GM21447 (cell line): Measurements from ENCODE around the gene SBNO2.

Experiments used
- ATAC-seq: cut with Tn5 transposase; IDR thresholded peaks from one replicate; pipeline ENCODE4 v1.9.1; 2021; ENCODE audit not compliant: unreplicated experiment

SBNO2 gene

DNA sequence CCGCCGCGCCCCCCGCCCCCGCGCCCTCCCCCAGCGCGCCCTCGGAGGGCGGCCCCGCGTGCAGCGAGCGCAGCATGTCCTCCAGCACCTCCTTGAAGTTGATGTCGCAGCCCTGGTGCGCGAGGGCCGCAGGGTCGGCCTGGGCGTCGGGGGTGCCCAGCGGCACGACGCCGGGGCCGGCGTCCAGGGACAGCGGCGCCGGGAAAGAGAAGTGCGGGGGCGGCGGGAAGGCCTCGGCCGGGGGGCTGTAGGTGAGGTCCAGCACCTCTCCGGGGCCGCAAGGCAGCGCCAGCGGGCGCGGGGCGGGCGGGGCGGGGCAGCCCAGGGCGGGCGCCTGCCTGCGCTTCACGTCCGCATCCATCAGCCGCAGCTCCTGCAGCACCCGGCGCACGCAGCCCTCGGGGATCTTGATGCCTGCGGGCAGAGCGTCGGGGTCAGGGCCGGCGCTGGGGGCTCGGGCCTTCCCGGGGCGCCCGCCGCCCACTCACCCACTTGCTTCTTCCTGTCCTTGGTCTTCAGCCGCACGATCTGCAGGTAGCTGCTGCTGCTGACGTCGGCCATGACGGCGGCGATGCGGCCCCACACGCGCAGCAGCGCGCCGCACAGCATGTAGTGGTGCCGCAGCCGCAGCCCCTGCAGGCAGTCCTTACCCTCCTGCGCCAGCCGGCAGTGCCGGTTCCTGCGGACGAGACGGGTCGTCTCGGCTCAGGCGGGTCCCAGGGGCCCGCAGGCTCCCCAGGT, 65.6 kb downstream of the SBNO2 start:
- ATAC-seq, result no peak

DNA sequence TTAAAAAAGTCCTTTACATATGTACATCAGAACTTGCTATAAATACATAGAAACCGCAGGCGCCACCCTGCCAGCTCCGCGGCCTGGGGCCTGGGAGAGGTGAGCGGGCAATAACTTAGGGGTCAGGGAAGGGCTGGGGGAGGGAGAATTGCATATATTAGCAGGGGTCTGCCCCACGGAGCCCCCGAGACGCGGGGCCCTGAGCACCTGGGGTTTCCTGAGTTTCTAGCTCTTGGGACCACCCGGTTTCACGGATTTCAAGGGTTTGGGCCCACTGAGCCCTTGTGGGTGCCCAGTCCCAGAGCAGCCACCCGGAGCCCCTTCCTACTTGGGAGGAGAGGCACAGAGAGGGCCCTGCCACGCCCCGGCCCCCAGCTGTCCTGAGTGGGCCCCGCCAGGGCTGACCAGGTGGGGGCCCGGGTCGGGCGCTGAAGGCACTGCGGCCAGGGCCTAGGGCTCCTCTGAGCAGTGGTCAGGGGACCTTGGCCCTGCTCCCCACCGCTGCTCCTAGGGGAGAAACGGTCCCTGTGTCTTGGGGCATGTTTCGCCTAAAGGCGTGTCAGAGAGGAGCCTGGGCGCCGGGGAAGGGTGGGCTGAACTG, 66.3 kb downstream of the SBNO2 start:
- no peak for ATAC-seq

DNA sequence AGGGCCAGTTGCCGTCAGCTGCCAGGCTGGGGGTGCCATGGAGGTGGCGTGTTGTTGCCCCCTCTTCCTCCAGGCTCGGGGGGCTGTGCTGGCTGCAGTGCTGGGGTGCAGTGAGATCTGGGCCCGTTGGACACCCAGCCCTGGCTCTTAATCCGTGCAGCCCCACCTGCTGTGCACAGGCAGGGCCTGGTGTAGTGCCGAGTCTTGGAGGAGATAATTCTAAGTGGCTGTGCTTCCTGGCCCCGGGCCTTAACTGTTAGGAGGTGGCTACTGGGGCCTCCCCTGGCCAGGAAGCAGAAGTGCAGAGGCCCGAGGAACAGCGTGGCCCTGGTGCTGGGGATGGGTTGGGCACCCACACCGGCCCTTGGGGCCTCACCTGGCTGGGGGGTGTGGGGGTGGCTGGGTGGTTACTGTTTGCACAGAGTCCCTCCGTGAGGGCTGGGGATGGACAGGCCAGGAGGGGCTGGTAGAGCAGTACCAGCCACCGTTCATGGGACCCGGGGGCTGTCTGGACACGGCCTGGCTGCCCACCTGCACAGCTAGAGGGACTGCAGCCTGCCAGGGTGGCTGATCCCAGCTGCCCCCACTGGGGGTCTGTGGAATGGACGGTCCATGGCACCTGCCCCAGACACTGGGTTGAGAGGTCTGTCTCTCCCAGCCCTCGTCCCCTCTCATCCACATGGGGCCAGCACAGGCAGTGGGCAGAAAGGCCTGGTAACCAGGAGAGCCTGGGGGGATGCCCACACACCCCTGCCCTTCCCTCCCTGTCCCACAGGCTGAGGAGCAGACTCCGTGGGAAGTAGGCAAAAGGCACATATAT, 67.0 kb downstream of the SBNO2 start:
- ATAC-seq, result no peak

DNA sequence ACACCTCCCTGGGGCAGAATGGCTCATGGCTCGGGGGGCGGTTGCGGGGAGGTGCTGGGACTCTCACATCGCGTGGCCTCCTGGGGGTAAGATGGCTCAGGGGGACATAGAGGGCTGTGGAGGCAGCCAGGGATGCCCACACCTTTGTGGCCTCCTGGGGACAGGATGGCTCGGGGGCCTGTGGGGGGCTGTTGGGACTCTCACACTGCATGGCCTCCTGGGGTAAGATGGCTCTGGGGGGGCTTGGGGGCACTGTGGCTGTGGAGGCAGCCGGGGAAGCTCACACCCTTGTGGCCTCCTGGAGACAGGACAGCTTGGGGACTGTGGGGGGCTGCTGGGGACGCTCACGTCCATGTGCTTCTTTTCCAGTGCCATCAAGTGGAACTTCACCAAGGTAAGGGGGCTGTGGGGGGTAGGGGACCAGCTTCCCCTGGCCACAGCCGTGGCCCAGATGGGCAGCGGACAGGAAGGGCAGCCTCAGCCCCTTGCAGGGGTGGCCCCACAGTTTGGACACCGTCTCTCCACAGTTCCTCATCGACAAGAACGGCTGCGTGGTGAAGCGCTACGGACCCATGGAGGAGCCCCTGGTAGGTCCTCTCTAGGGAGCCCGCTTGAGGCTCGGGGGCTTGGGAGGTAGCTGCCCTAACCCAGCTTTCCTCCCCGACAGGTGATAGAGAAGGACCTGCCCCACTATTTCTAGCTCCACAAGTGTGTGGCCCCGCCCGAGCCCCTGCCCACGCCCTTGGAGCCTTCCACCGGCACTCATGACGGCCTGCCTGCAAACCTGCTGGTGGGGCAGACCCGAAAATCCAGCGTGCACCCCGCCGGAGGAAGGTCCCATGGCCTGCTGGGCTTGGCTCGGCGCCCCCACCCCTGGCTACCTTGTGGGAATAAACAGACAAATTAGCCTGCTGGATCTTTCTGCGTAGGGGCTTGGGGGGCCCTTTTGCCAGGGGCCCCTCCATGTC, 67.9 kb downstream of the SBNO2 start:
- ATAC-seq, result no peak

DNA sequence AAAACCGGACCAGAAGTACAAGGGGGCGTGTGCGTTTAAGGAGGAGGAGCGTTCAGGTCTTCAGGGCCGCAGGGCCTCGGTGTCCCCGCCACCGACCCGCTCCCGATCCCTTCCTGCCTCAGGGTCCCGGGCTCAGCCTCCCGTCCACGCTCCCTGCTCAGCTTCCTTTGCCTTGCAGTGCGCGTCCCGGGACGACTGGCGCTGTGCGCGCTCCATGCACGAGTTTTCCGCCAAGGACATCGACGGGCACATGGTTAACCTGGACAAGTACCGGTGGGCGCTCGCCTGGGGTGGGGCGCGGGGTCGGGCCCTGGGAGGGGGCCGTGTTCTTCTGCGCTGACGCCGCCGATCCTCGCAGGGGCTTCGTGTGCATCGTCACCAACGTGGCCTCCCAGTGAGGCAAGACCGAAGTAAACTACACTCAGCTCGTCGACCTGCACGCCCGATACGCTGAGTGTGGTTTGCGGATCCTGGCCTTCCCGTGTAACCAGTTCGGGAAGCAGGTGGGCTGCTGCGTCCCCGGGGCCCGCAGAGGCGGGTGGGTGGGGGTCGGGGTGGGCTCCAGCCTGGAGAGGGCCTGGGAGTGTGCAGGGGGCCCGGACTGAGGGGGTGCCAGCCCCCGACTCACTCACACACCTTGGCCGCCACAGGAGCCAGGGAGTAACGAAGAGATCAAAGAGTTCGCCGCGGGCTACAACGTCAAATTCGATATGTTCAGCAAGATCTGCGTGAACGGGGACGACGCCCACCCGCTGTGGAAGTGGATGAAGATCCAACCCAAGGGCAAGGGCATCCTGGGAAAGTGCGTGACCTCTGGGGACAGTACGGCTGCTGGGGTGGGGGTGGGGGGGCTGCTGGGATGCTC, 68.8 kb downstream of the SBNO2 start:
- ATAC-seq, result no peak

DNA sequence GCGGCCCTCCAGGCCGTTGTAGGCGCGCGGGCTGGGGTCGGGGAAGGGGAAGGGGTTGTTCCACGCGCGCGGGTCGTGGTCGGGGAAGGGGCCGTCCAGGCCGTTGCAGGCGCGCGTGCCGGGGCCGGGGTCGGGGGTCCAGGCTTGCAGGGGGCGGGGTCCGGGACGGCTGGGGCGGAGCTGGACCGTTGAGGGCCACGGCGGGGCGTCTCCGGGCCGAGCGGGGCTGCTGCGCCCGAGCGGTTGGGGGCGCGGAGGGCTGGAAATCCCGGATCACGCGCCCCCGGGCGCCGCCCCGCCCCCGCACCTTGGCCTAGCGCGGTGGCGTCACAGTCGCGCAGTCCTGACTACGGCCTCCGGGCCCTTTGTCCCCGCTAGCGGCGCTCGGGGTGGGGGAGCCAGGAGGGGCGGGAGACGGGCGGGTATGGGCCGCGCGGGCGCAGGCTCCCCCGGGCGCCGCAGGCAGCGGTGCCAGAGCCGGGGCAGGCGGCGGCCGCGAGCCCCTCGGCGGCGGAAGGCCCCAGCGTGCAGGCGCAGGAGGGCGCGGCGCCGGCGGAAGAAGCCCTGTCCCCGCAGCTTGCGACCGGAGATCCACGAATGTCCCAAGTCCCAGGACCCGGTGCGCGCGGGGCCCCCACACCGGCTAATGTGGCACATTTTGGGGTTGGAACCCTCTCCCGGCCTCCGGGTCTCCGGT, 69.6 kb downstream of the SBNO2 start:
- ATAC-seq, result no peak

DNA sequence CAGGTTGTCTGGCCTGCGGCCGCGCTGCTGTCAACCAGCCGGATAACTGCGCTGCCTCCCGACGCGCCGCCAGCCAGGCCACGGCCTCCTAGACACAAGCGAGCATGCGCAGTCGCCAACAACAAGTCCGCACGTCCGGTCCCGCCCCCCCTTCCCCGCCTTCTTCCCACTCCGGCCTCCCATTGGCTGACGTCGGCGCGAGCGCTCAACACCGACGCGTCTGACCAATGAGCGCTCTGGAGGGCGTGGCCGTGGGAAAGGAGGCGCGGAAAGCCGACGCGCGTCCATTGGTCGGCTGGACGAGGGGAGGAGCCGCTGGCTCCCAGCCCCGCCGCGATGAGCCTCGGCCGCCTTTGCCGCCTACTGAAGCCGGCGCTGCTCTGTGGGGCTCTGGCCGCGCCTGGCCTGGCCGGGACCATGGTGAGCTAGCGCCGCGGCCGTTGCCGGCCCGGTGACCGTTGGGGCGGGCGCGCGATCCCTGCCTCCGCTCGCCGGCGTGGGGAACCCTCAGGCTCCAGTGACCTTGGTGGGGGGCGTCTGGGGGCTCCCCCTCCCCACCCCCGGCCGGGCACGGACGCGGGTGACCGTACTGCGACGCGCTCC, 70.3 kb downstream of the SBNO2 start, which contains the start of gene GPX4:
TSS of gene GPX4 (plus strand) at position 287 of the 603 bp plus-strand sequence. CDS start at position 337, 50 bp downstream.
- ATAC-seq, result peak; percentile 52

DNA sequence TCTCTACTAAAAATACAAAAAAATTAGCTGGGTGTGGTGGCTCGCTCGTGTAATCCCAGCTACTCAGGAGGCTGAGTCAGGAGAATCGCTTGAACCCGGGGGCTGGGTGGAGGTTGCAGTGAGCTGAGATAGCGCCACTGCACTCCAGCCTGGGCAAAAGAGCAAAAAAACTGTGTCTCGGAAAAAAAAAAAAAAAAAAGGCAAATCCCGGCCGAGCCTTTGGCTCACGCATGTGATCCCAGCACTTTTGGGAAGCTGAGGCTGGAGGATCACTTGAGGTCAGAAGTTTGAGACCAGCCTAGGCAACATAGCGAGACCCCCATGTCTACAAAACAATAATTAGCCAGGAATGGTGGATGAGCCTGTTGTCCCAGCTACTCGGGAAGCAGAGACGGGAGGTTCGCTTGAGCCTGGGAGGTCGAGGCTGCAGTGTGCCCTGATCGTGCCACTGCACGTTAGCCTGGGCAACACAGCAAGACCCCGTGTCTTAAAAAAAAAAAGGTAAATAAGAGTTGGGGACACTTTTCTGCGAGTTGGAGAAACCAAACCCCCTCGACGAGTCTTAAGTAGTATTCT, 70.8 kb downstream of the SBNO2 start:
- no peak for ATAC-seq

DNA sequence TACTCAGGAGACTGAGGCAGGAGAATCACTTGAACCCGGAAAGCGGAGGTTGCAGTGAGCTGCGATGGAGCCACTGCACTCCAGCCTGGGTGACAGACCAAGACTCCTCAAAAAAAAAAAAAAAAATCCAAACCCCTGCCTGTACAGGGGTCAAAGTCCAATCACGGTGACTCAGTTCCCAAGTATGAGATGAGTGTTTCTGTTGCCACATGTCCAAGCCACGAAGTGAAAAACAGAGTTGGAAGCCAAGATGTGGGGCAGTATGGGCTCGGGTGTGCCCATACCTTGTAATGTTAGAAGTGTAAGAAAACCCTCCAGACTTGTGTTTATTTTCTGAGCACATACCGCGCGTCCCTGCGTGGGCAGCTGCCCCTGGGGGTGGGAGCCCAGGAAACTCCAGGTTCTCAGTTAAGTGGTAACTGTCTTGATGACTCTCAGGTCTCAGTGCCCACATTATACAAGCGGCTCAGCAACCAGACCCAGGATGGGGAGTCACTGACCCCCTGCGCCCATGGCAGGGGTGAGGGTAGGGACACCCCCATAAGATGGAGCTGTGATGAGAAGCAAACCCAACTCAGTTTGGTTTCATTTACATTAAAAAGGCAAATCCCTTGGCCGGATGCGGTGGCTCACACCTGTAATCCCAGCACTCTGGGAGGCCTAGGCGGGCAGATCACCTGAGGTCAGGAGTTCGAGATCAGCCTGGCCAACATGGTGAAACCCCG, 71.5 kb downstream of the SBNO2 start:
- ATAC-seq, result peak; percentile 24

DNA sequence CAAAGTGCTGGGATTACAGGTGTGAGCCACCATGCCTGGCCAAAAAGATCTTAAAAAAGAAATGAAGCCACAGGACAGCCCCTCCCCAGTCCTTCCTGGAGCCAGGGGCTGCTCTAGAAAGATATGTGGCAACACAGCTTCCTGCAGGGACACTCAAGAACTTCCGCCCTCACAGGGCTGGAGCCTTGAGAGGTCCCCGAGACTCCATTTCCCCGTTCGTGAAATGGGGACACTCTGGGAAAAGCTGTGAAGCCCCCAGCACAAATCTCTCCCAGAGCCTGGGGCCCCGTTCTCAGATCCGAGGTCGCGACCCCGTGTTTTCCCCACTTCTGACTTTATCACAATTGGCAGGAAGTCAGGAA, 72.8 kb downstream of the SBNO2 start:
- no peak for ATAC-seq

DNA sequence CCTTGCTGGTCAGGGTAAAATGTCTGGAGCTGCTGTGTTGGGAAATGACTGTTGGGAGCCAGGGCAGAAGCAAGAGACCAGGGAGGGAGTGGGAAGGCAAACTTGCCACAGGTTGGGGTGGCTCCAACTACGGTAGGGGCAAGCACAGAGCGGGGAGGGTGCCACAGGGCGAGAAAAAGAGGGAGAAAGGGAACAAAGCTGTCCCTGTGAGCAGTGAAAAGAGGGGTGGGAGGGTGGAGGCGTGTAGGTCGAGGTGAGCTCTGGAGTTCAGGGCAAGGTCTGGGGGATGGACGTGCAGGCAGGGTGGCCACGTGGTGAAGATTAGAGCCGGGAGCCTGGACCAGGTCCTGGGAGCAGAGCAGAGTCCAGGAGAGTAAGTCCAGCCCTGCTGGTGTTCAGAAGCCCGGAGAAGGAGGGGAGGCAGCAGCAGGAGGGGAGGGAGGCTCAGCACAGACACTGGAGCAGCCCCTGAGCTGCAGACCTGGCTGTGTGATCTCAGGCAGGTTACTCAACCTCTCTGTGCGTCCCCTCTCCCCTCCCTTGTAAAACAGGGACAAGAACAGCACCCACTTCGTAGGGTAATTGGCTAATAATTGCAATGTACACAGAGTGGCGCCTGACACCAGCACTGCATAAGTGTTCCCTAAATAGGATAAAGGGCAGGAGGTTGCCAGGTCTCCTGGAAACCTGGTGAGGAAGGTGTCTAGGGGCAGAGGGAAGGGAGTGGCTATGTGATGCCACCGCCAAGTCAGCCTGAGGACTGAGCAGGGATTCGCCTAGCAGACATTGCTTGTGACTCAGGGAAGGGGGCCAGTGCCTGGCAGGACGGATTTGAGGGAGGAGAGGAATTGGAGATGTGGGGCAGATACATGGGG, 75.7 kb downstream of the SBNO2 start:
- ATAC-seq, result no peak

DNA sequence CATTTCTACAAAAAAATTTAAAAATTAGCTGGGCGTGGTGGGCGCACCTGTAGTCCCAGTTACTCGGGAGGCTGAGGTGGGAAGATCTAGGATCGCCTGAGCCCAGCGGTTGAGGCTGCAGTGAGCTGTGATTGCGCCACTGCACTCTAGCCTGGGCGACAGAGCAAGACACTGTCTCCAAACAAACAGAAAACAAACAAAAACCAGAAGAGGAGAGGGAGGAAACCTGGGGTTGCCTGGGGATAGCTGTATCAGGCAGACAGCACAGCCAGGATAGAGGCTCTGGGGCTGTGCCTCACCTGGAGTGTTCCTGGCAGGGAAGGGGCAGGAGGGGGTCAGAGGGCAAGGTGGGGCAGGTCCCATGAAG, 76.3 kb downstream of the SBNO2 start:
- no peak for ATAC-seq

DNA sequence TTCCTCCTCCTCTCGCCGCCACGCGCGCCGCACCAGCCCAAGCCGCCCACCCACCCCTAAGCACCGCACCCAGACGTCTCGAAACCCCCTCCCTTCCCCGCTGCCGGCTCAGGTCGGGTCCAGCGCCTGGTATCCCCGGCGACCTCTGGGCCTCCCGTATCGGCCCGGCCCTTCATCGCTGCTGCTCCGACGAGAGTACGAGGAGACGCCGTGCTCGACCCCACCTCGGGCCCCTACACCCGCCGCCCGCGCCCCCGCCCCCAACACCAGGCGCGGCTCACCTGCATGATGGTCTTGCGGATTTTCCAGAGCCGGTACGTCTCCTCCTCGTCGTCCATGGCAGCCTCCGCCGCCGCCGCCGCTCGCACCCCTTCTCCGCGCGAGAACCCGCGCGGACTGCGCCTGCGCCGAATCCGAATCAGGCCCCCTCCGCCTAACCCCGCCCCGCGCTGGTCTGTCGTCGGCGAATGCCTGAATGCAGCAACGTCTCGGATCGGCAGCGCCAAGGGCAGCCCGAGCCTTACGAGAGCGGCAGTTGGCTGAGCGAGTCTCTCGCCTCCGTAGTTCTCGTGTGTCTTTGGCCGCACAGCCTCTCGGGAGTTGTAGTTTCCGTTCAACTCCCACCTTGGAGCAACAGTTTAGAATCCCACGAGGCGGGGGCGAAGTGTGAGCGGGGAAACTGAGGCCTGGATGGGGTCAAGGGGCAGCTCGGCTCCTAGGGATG, 78.9 kb downstream of the SBNO2 start, which contains the start of gene POLR2E:
TSS of gene POLR2E (minus strand) at position 398 of the 724 bp plus-strand sequence. CDS start at position 338, 60 bp downstream.
- peak; percentile 80 for ATAC-seq

DNA sequence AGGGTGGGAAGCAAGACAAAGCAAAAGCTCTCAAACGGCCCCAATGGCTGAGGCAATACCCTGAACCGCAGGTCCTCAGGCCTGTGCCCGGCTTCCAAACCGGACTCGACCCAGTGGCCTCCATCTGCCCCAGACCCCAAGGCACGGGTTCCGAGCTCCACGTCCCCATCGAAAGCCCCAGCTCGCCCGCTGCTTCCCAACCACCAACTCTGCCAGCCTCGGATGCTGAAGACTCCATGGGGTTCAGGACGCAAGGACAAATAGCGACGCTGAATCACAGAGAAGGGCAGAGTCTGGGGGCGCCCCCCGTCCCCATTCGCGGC, 79.5 kb downstream of the SBNO2 start:
- no peak for ATAC-seq

DNA sequence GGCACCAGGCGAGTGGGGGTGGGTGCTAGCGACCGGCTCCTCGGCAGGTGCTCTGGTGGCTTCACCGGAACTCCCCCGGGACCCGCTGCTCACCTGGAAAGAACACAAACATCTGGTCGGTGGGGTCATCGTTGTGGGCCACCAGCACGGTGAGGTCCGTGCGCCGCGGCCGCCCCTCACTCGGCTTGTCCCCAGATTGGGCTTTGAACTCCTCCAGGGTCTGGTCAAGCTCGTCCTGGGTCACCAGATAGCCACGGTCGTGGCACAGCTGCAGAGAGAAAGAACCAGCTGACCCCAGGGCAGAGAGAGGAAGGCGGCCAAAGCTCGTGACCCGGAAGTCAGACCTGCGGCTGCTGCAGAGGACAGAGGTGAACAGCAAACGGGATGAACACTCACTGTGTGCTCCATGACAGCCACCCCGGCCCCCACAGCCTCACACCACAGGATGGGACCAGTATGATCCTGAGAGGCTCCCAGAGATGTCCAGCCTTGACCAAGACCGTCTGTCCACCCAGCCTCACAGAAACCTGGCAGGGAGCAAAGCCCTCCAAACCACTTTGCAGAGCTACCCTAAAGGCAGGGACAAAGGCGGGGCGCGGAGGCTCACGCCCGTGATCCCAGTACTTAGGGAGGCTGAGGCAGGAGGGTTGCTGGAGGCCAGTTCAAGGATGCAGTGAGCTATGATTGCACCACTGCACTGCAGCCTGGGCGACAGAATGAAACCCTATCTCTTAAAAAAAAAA, 80.1 kb downstream of the SBNO2 start:
- ATAC-seq, result no peak

DNA sequence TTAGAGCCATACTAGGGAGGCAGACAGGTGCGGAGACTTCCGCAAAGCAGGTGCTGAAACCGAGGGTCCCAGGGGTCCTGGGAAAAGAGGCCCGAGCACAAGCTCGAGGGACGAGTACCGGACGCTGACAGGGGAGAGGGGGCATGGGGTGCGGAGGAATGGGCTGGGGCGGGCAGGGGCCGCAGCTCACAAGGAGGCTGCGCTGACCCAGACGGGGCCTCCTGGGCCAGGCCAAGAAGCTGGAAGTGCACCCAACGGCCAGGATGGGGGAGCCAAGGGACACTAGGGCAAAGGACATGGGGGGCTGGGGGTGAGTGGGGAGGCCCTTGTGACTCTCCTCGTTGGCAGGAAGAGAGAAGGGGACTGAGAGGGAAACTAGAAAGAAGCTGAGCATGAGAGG, 80.7 kb downstream of the SBNO2 start:
- no peak for ATAC-seq
